NCI-H1092 treated with DMSO at 0.1 percent for 48 hours (cell line): ENCODE results near the gene LINGO3.

Experiments used
- DNase-seq: peaks from one replicate; lab custom pipeline; 2025; lab: John Stamatoyannopoulos, UW

Gene LINGO3

DNA sequence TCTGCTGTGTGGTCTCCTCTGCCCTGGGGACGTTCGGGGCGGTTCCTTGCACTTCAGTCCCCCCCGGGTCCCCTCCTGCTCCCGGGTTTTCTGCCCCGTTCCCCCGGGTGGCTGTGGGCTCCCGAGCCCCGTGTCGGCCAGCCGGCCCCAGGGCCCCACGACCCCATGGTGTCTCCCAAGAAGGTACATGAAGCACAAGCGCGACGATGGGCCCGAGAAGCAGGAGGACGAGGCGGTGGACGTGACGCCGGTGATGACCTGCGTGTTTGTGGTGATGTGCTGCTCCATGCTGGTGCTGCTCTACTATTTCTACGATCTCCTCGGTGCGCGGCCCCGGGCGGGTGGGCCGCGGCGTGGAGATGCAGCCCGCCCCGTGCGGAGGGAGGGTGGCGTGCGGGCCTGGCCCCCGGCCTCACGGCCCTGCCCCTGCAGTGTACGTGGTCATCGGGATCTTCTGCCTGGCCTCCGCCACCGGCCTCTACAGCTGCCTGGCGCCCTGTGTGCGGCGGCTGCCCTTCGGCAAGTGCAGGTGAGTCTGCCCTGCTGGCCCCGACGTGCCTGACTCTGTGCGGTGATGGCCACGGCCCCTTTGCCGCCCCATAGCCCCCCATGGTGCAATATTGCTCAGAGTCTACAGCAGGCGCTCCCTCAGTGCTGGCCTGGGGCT is 31.8 kb upstream of the LINGO3 start:
- no peak for DNase-seq

GRCh38 chr19:2338751-2339643 is 31.0 kb upstream of the LINGO3 start:
- DNase-seq = no peak

- no peak for DNase-seq
Observed at GRCh38 chr19:2338055-2338615, 30.2 kb upstream of the LINGO3 start.

DNA sequence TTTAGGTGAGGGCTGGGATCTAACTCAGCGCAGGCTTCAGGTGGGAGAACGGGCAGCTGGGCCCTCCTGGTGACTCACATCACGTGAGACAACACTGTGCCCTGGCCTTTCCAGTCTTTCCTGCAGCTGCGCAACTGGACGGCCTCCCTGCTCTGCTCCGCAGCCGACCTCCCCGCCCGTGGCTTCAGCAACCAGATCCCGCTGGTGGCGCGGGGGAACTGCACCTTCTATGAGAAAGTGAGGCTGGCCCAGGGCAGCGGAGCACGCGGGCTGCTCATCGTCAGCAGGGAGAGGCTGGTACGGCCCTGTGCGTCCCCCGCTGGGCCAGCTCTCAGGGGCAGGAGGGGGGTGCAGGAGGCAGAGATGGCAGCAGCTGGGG is 29.4 kb upstream of the LINGO3 start:
- no peak for DNase-seq

DNA sequence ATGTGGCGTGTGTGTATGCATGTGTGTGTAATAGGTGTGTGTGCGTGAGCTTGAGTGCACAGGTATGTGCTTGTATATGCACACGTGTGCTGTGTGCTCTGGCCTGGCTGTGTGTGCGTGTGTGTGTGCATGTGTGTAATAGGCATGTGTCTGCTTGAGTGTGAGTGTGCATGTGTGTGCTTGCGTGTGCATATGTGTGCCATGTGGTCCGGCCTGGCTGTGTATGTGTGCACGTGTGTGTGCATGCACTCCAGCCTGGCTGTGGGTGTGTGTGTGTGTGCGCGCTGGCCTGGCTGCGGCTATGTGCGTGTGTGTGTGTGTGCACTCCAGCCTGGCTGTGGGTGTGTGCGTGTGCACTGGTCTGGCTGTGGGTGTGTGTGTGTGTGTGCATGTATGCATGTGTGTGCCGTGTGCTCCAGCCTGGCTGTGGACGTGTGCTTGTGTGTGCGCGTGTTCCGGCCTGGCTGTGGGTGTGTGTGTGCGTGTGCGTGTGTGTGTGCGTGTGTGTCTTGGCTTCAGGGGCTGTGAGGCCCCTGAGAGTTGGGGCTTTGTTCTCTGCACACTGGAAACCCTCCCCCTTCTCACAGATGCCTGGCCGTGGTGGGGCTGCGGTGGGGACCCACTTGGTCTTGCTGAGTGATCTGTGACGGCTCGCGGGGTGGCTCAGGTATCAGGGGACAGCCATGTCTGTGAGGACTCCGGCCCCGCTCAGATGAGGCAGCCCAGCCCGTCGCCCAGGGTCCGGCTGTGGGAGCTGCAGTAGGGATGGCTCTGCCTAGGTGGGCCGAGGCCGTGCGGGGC is 28.8 kb upstream of the LINGO3 start:
- no peak for DNase-seq

DNA sequence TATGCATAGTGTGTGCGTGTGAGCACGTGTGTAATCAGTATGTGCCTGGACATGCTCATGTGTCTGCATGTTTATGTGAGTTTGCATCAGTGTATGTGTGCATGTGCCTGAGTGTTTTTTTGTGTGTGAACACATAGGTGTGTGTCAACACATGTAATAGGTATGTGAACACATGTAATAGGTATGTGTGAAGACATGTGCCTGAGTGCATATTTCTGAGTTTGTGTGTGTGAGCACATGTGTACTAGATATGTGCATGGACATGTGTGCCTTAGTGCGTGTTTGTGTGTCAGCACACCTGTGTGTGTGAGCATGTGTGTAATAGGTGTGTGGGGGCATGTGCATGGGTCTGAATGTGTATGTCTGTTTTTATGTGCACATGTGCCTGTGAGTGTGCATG is 27.9 kb upstream of the LINGO3 start:
- DNase-seq = no peak

DNA sequence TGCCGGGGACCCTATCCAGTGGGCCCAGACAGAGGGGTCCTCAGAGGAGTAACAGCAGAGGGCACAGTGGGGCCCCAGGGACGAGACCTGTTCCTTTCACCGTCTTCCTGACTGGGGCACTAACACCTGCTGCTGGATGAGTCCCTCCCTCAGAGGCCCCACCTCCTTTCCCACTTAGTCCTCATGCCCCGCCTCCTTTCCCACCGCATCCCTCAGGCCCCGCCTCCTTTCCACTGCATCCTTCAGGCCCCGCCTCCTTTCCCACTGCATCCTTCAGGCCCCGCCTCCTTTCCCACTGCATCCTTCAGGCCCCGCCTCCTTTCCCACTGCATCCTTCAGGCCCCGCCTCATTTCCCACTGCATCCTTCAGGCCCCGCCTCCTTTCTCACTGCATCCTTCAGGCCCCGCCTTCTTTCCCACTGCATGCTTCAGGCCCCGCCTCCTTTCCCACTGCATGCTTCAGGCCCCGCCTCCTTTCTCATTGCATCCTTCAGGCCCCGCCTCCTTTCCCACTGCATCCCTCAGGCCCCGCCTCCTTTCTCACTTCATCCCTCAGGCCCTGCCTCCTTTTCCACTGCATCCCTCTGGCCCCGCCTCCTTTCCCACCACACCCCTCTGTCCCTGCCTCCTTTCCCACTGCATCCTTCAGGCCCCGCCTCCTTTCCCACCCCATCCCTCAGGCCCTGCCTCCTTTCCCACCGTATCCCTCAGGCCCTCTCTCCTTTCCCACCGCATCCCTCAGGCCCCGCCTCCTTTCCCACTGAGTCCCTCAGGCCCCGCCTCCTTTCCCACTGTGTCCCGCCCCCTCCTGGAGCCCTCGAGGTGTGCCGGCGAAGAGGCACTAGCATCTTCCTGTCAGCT is 27.3 kb upstream of the LINGO3 start:
- no peak for DNase-seq

DNA sequence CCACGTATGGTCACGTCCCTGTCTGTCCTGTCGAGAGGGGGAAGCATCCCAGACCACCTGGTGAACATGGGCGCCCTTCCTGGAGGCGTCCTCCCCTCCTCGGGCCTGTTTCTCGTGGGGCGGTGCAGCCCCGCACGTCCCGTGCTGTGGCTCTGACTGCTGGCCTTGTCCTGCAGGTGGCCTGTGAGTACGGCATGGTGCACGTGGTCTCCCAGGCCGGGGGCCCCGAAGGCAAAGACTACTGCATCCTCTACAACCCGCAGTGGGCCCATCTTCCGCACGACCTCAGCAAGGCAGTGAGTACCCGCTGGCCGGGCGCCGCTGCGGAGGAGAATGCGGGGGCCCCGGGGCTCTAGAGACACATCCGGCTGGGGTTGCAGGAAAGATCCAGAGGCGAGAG is 26.5 kb upstream of the LINGO3 start:
- no peak for DNase-seq

DNA sequence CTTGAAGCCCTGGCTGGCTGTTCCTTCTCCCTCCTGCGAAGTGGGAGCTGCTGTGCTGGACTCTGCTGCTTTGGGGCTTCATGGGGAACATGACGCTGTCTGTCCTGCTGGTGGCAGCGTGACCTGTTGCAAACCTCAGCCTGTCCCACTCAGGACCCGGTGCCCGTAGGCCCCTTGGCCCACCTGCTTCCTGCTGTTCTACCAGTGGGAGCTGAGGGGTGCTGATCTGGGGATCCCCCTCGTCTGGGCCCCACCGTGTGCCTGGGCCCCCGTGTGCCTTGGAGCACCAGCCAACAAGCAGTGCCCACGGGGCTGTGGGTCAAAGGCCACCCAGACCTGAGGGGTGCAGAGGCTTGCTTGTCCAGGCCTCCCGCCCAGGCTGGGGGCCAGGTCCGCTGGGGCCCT is 25.9 kb upstream of the LINGO3 start:
- DNase-seq = no peak

GRCh38 chr19:2333027-2333806 is 25.3 kb upstream of the LINGO3 start:
- DNase-seq = peak; percentile 76

- DNase-seq = peak; percentile 69
Observed at GRCh38 chr19:2332341-2333026, 24.5 kb upstream of the LINGO3 start.

- DNase-seq = peak; percentile 24
Observed at GRCh38 chr19:2331601-2332246, 23.8 kb upstream of the LINGO3 start.

- no peak for DNase-seq
Observed at GRCh38 chr19:2330632-2331284, 22.8 kb upstream of the LINGO3 start.

GRCh38 chr19:2330255-2330631 is 22.3 kb upstream of the LINGO3 start:
- DNase-seq = no peak

- DNase-seq = no peak
Observed at GRCh38 chr19:2329501-2329916, 21.6 kb upstream of the LINGO3 start.

DNA sequence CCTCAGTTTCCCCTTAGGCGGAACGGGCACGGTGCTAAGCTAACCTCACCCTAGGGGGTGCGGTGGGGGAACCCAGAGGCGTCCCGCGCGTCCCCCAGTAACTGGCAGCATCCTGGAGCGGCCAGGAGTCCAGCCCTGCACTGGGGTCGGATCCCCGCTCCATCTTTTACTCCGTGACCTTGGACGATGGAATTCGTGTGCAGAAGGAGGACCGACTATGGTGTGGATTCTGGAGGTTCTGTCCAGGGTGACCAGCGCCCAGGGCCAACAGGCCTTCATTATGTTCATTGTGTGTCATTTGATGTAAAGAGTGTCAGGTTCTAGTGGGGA is 21.2 kb upstream of the LINGO3 start:
- DNase-seq = no peak

- peak; percentile 85 for DNase-seq
Observed at GRCh38 chr19:2328401-2329148, 20.6 kb upstream of the LINGO3 start, which contains the start of the genes LSM7 and SPPL2B. TSS of gene LSM7 (minus strand) at chr19:2328586. CDS start at chr19:2328566, 20 bp downstream. TSS of gene SPPL2B (plus strand) at chr19:2328684. CDS start at chr19:2328710, 26 bp downstream.

GRCh38 chr19:2327773-2328400 is 19.9 kb upstream of the LINGO3 start:
- peak; percentile 41 for DNase-seq
